Liver (tissue), 9 donors: ENCODE measurements around the gene FIGNL1. TPM values are rescaled to one million over a fixed set of nuclear protein-coding genes. Genes with fewer than 3 reads are reported as not detected.
A peak's percentile ranks its signal among the peaks of the same experiment; 100 is the strongest.

ENCODE experiments used
- DNase-seq: peaks from one replicate; pipeline ENCODE4 v3.0.0-alpha.2; 2017; ENCODE audit warnings: low spot score
- H3K27ac ChIP-seq, 2 donors: one replicate each; pipeline ENCODE4 v1.7.0; 2013; ENCODE audit warnings: inconsistent platforms in 2 of 2, low read length in 2 of 2, control low read depth in 1 of 2, low read depth in 1 of 2, mild to moderate bottlenecking in 1 of 2
- H3K27me3 ChIP-seq, 4 donors: one replicate each; pipeline versions ENCODE4 v1.6.1 to v1.7.0; 2013; ENCODE audit warnings: low read length in 3 of 4, inconsistent platforms in 1 of 4, mild to moderate bottlenecking in 1 of 4, moderate library complexity in 1 of 4; ENCODE audit not compliant: control insufficient read depth in 4 of 4, insufficient read depth in 4 of 4
- H3K36me3 ChIP-seq, 4 donors: one replicate each; pipeline versions ENCODE4 v1.6.1 to v1.7.0; 2013; ENCODE audit warnings: low read length in 3 of 4, mild to moderate bottlenecking in 3 of 4, low read depth in 1 of 4, moderate library complexity in 1 of 4; ENCODE audit not compliant: control insufficient read depth in 4 of 4, insufficient read depth in 3 of 4
- H3K4me1 ChIP-seq, 4 donors: one replicate each; pipeline versions ENCODE4 v1.6.1 to v1.7.0; 2013; ENCODE audit warnings: low read length in 3 of 4, mild to moderate bottlenecking in 3 of 4, moderate library complexity in 1 of 4; ENCODE audit not compliant: control insufficient read depth in 4 of 4, insufficient read depth in 4 of 4
- H3K4me3 ChIP-seq, 3 donors: one replicate each; pipeline versions ENCODE4 v1.6.1 to v1.7.0; 2013; ENCODE audit warnings: low read length in 3 of 3, control low read depth in 1 of 3, low read depth in 1 of 3, mild to moderate bottlenecking in 1 of 3
- H3K9ac ChIP-seq, 2 donors: one replicate each; pipeline ENCODE4 v1.7.0; 2013; ENCODE audit warnings: low read length in 2 of 2, mild to moderate bottlenecking in 2 of 2, moderate library complexity in 2 of 2, control low read depth in 1 of 2, low read depth in 1 of 2
- H3K9me3 ChIP-seq, 4 donors: one replicate each; pipeline versions ENCODE4 v1.6.1 to v1.7.0; 2013; ENCODE audit warnings: low read length in 3 of 4; ENCODE audit not compliant: control insufficient read depth in 4 of 4
- FOXA1 ChIP-seq: IDR thresholded peaks from 2 replicates; pipeline ENCODE4 v1.6.1; 2016; ENCODE audit warnings: antibody characterized with exemption
- FOXA2 ChIP-seq: IDR thresholded peaks from 2 replicates; pipeline ENCODE4 v1.6.1; 2016; ENCODE audit warnings: antibody characterized with exemption
- GABPA ChIP-seq, 2 donors: IDR thresholded peaks in 1 of 2; conservative IDR thresholded peaks in 1 of 2; 2 replicates each; pipeline ENCODE4 v1.6.1; 2016; ENCODE audit warnings: antibody characterized with exemption in 2 of 2, mild to moderate bottlenecking in 1 of 2, moderate library complexity in 1 of 2
- HNF4A ChIP-seq, 2 donors: conservative IDR thresholded peaks; 2 replicates each; pipeline ENCODE4 v1.6.1; 2016; ENCODE audit warnings: antibody characterized with exemption in 2 of 2, mild to moderate bottlenecking in 2 of 2
- NR2F2 ChIP-seq: IDR thresholded peaks from 2 replicates; pipeline ENCODE4 v1.6.1; 2016; ENCODE audit warnings: antibody characterized with exemption
- RAD21 ChIP-seq, 2 donors: IDR thresholded peaks; 2 replicates each; pipeline ENCODE4 v1.6.1; 2016; ENCODE audit warnings: antibody characterized with exemption in 2 of 2, mild to moderate bottlenecking in 2 of 2
- RXRA ChIP-seq, 2 donors: IDR thresholded peaks; 2 replicates each; pipeline ENCODE4 v1.6.1; 2017 to 2018; ENCODE audit warnings: antibody characterized with exemption in 2 of 2, mild to moderate bottlenecking in 1 of 2
- SP1 ChIP-seq: IDR thresholded peaks from 2 replicates; pipeline ENCODE4 v1.6.1; 2018; ENCODE audit warnings: antibody characterized with exemption, mild to moderate bottlenecking
- TAF1 ChIP-seq: conservative IDR thresholded peaks from 2 replicates; pipeline ENCODE4 v1.6.1; 2016; ENCODE audit warnings: antibody characterized with exemption, mild to moderate bottlenecking
- YY1 ChIP-seq: IDR thresholded peaks from 2 replicates; pipeline ENCODE4 v1.6.1; 2016; ENCODE audit warnings: antibody characterized with exemption, mild to moderate bottlenecking
- WGBS: extraction: QIAGEN DNeasy Blood & Tissue Kit; methylation state at CpG from one replicate; pipeline ENCODE4 v1.1.7; 2013; 5-methylcytosine and 5-hydroxymethylcytosine counted together
- polyA plus RNA-seq, 2 donors: library from polyadenylated mRNA; stranded (reverse) in 1 of 2; unstranded in 1 of 2; fragments of 200-250 nt in 1 of 2; fragments of >200 nt in 1 of 2; fragmentation: Nextera tagmentation in 1 of 2; extraction: Ambion mirVana in 1 of 2; gene quantifications; one replicate each; pipeline versions ENCODE4 v1.2.1 to v1.2.3, GENCODE V29; 2013 to 2015
- total RNA-seq, 2 donors: library from RNA; depleted of rRNA; stranded (reverse); fragments of >200 nt; gene quantifications; one replicate each; pipeline ENCODE4 v1.2.3, GENCODE V29; 2014
- TF ChIP-seq, protein P1 (sequence below): IDR thresholded peaks from 2 replicates; pipeline ENCODE4 v1.6.1; 2016; ENCODE audit warnings: antibody characterized with exemption
- TF ChIP-seq, protein P2 (sequence below): fragments of 150-350 bp; IDR thresholded peaks from 2 replicates; pipeline ENCODE4 v1.5.1; 2017; ENCODE audit warnings: improper control_type of control experiment, low read depth, low read length; ENCODE audit not compliant: missing input control
- TF ChIP-seq, protein P3 (sequence below): IDR thresholded peaks from 2 replicates; pipeline ENCODE4 v1.6.1; 2016; ENCODE audit warnings: antibody characterized with exemption
- TF ChIP-seq, protein P4 (sequence below): IDR thresholded peaks from 2 replicates; pipeline ENCODE4 v1.6.1; 2016; ENCODE audit warnings: antibody characterized with exemption
- donor health status: healthy.
- donor health status: healthy.
- donor health status: healthy.
- donor health status: healthy.
- donor health status: healthy.

Gene FIGNL1
- total and polyA plus RNA-seq, 4 donors = 1.2 to 13.2 (median 3.3) TPM

DNA sequence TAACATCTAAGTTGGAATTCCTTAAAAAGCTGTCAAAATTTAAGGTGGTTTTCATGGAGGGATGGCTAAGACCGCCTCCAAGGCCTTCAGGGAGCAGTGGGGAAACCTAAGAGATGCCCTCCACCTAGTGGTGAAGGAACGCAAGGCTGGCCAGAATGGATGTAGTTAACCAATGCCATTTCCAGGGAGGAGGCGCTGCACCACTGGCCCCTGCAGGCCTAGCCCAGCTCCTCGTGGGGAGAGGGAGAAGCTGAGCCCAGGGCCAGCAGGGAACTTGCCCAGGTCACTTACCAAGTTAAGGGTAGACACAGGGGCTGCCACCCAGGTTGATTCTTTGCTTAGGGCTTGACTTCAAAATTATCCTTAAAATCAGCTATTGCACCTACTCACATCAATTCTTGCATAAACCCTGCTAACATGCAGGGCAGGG lies 32.0 kb downstream of the FIGNL1 start:
- Histone ChIP-seq H3K27me3 (no peaks in the 10 kb centered on the region), H3K4me1 (no peaks in the 10 kb centered on the region), H3K36me3 (no peaks in the 10 kb centered on the region), H3K9ac (no peak overlapping the region), H3K9me3 (no peaks in the 10 kb centered on the region), H3K4me3 (no peak overlapping the region), H3K27ac (no peak overlapping the region)
- peak; percentile 68 for DNase-seq
- TF ChIP-seq RAD21 (IDR thresholded peaks at IDR 0.05) = peak; percentile 73 to 85
- TF ChIP-seq, protein P1, sequence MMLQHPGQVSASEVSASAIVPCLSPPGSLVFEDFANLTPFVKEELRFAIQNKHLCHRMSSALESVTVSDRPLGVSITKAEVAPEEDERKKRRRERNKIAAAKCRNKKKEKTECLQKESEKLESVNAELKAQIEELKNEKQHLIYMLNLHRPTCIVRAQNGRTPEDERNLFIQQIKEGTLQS = no peak
- TF ChIP-seq, protein P2, sequence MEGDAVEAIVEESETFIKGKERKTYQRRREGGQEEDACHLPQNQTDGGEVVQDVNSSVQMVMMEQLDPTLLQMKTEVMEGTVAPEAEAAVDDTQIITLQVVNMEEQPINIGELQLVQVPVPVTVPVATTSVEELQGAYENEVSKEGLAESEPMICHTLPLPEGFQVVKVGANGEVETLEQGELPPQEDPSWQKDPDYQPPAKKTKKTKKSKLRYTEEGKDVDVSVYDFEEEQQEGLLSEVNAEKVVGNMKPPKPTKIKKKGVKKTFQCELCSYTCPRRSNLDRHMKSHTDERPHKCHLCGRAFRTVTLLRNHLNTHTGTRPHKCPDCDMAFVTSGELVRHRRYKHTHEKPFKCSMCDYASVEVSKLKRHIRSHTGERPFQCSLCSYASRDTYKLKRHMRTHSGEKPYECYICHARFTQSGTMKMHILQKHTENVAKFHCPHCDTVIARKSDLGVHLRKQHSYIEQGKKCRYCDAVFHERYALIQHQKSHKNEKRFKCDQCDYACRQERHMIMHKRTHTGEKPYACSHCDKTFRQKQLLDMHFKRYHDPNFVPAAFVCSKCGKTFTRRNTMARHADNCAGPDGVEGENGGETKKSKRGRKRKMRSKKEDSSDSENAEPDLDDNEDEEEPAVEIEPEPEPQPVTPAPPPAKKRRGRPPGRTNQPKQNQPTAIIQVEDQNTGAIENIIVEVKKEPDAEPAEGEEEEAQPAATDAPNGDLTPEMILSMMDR = peak; percentile 65
- WGBS = 27% methylated on average over 4 of the region's 4 CpGs

DNA sequence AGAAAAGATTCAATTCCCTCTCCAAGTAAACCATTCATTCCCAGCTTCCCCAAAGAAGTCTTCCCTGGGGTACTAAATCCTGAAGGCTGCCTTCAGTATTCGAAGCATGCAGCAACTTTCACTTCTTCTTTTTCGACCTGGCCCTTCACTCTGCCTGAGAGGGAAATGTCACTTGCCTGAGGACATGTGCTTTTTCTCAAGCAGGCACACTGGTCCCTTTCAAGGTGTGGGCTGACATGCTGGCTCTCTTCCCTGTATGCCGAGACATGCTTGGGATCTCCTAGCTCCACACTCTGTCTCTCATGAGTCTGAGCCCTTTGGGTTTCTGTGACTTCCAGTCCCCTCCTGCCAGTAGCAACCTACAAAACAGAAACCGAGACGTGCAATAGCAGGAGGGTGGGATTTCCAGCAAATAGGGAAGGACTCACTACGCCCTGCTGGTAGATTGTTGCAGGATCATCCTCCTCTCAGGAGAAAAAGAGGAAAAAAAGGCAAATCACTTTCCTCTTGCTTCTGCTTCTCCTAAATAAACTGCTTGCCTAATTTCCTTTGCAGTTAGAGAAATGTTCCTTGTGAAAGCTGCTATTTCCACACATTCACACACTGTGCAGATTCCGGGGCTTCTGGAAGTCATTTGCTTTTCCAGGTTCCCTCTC lies 33.5 kb downstream of the FIGNL1 start:
- Histone ChIP-seq H3K36me3 (no peaks in the 10 kb centered on the region), H3K4me1 (no peaks in the 10 kb centered on the region), H3K27ac (no peak overlapping the region), H3K4me3 (no peak overlapping the region), H3K9ac (no peak overlapping the region), H3K27me3 (no peaks in the 10 kb centered on the region), H3K9me3 (no peaks in the 10 kb centered on the region)
- no peak for TF ChIP-seq GABPA (IDR thresholded peaks at IDR 0.05 in 1 of 2, conservative IDR thresholded peaks at IDR 0.05 in 1 of 2)
- TF ChIP-seq FOXA2 = no peak
- TF ChIP-seq, protein P3, sequence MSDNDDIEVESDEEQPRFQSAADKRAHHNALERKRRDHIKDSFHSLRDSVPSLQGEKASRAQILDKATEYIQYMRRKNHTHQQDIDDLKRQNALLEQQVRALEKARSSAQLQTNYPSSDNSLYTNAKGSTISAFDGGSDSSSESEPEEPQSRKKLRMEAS = no peak
- TF ChIP-seq NR2F2 = no peak
- TF ChIP-seq SP1 = no peak
- no peak for TF ChIP-seq HNF4A (conservative IDR thresholded peaks at IDR 0.05)
- TF ChIP-seq, protein P4, sequence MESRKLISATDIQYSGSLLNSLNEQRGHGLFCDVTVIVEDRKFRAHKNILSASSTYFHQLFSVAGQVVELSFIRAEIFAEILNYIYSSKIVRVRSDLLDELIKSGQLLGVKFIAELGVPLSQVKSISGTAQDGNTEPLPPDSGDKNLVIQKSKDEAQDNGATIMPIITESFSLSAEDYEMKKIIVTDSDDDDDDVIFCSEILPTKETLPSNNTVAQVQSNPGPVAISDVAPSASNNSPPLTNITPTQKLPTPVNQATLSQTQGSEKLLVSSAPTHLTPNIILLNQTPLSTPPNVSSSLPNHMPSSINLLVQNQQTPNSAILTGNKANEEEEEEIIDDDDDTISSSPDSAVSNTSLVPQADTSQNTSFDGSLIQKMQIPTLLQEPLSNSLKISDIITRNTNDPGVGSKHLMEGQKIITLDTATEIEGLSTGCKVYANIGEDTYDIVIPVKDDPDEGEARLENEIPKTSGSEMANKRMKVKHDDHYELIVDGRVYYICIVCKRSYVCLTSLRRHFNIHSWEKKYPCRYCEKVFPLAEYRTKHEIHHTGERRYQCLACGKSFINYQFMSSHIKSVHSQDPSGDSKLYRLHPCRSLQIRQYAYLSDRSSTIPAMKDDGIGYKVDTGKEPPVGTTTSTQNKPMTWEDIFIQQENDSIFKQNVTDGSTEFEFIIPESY = no peak
- no peak for TF ChIP-seq RAD21 (IDR thresholded peaks at IDR 0.05)
- 62% methylated on average over 7 of the region's 7 CpGs for WGBS
- no peak for DNase-seq

DNA sequence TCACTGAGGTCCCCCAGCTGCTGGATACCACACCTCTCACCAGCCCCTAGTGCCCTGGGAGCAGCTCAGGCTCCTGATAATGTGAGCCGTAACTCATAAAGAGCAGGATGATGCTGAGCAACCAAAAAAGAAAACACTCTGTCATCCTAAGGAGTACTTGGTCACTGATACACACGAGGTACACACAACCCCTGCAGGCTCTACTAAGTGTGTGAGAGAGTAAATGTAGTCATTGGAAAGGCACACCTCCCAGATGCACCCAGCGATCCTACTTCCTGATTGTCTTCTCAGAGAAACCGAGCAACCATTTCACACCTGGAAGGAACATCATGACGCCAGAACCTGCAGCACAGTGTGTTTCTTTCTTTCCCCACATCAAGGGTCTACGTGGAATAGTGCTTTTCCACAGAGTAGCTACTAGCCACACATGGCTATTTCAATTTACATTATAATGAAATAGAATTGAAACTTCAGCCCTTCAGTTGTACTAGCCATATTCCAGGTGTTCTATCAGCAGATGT lies 34.2 kb downstream of the FIGNL1 start:
- DNase-seq = no peak
- Histone ChIP-seq H3K27ac (no peak overlapping the region), H3K36me3 (no peaks in the 10 kb centered on the region), H3K9ac (no peak overlapping the region), H3K9me3 (no peaks in the 10 kb centered on the region), H3K27me3 (no peaks in the 10 kb centered on the region), H3K4me1 (no peaks in the 10 kb centered on the region), H3K4me3 (no peak overlapping the region)
- TF ChIP-seq FOXA1 (no peak), YY1 (no peak), TAF1 (no peak), RXRA (IDR thresholded peaks at IDR 0.05) (no peak), RAD21 (IDR thresholded peaks at IDR 0.05) (no peak), HNF4A (conservative IDR thresholded peaks at IDR 0.05) (no peak), GABPA (IDR thresholded peaks at IDR 0.05 in 1 of 2, conservative IDR thresholded peaks at IDR 0.05 in 1 of 2) (no peak)
- TF ChIP-seq, protein P3 = no peak
- WGBS = 72% methylated on average over 6 of the region's 6 CpGs
